Uterus (tissue), 4 donors: ENCODE results near the gene DCTN2. TPM values are rescaled to one million over a fixed set of nuclear protein-coding genes. Genes with fewer than 3 reads are reported as not detected.

Experiments used
- DNase-seq, 2 donors: peaks; one replicate each; pipeline ENCODE4 v3.0.0-alpha.2; 2019 to 2020
- H3K27ac ChIP-seq, 2 donors: fragments of 200-600 bp; sonication (generic); 1 replicate in 1 of 2; 2 replicates in 1 of 2; pipeline ENCODE4 v1.5.1; 2016 to 2018
- H3K27me3 ChIP-seq, 2 donors: fragments of 200-600 bp; sonication (generic); one replicate each; pipeline ENCODE4 v1.5.1; 2018 to 2019; ENCODE audit warnings: control low read depth in 1 of 2
- H3K36me3 ChIP-seq, 2 donors: fragments of 200-600 bp; sonication (generic); one replicate each; pipeline ENCODE4 v1.5.1; 2019; ENCODE audit warnings: control low read depth in 1 of 2
- H3K4me1 ChIP-seq, 2 donors: fragments of 200-600 bp; sonication (generic); one replicate each; pipeline ENCODE4 v1.5.1; 2018 to 2019; ENCODE audit warnings: control low read depth in 1 of 2
- H3K4me3 ChIP-seq, 2 donors: fragments of 200-600 bp; sonication (generic); 1 replicate in 1 of 2; 2 replicates in 1 of 2; pipeline ENCODE4 v1.5.1; 2018 to 2019; ENCODE audit warnings: mild to moderate bottlenecking in 1 of 2
- H3K9me3 ChIP-seq, 2 donors: fragments of 200-600 bp; sonication (generic); one replicate each; pipeline ENCODE4 v1.5.1; 2019; ENCODE audit warnings: control low read depth in 1 of 2
- CTCF ChIP-seq, 4 experiments: fragments of 200-600 bp in 2 of 4; fragments of 450-650 bp in 2 of 4; sonication (generic) in 2 of 4; IDR thresholded peaks; one replicate each; pipeline ENCODE4 v1.5.1; 2016 to 2019; ENCODE audit warnings: antibody characterized with exemption in 4 of 4, mild to moderate bottlenecking in 2 of 4, moderate library complexity in 1 of 4
- POLR2A ChIP-seq, 2 donors: fragments of 450-650 bp; IDR thresholded peaks; one replicate each; pipeline ENCODE4 v1.6.1; 2016; ENCODE audit warnings: antibody characterized with exemption in 2 of 2, mild to moderate bottlenecking in 1 of 2, moderate library complexity in 1 of 2
- intact Hi-C: fragments of 100-400 bp; cut with DNase I; formaldehyde crosslinking; loops from one replicate; pipeline ENCODE4 v1.15.1; 2023; ENCODE audit warnings: low total_unique reads
- total RNA-seq, 4 donors: library from RNA; depleted of rRNA in 3 of 4; stranded (reverse); fragments of >200 nt in 3 of 4; gene quantifications; one replicate each; pipeline versions ENCODE4 v1.1.0 to v1.2.4, GENCODE V29; 2014 to 2023
- donor health status: DM: yes; HTN: yes; CAD: no.

DCTN2 gene
- total RNA-seq, 4 donors from 2014 or later, result 117 to 175 (median 126) TPM

GRCh38 chr12:57585156-57585555, 38.2 kb upstream of the DCTN2 start:
- Histone ChIP-seq H3K9me3 (no peaks in the 10 kb centered on the region), H3K4me3 (no peak overlapping the region), H3K4me1 (no peaks in the 10 kb centered on the region), H3K27me3 (no peaks in the 10 kb centered on the region), H3K27ac (no peak overlapping the region), H3K36me3 (no peaks in the 10 kb centered on the region)
- DNase-seq, result no peak
- TF ChIP-seq POLR2A (IDR thresholded peaks at IDR 0.05), result no peak
- TF ChIP-seq CTCF (IDR thresholded peaks at IDR 0.05), result no peak
- intact Hi-C loops, result no loop called here

DNA sequence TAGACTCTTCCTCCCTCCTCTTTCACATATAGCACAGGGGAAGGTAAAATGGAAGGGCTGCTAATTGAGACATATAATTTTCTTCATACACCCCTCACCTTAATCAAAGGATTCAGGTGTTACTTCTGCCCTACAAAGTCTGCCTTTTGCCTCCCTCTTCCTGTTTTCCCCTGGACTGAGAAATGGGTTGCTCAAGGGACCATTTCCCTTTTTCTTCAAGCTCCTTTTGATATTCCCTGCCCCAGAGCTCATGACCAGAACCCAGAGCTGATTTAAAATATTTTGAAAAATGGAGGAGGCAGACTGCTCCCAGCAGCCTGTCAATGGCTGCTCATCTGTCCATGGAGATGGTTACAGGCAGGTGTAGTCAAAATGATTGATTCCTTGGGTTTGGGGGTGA, 37.7 kb upstream of the DCTN2 start:
- DNase-seq, result no peak

GRCh38 chr12:57584050-57584449, 37.1 kb upstream of the DCTN2 start:
- Histone ChIP-seq H3K36me3 (no peaks in the 10 kb centered on the region), H3K27me3 (no peaks in the 10 kb centered on the region), H3K4me1 (no peaks in the 10 kb centered on the region), H3K27ac (no peak overlapping the region), H3K4me3 (no peak overlapping the region), H3K9me3 (no peaks in the 10 kb centered on the region)
- intact Hi-C loops, result no loop called here
- no peak for DNase-seq
- TF ChIP-seq POLR2A (IDR thresholded peaks at IDR 0.05) (no peak), CTCF (IDR thresholded peaks at IDR 0.05) (no peak)

More for the DNA sequence above, 37.7 kb upstream of the DCTN2 start:
- intact Hi-C loops, result no loop called here
- Histone ChIP-seq H3K4me1 (no peaks in the 10 kb centered on the region), H3K27ac (no peak overlapping the region), H3K27me3 (no peaks in the 10 kb centered on the region), H3K4me3 (no peak overlapping the region), H3K36me3 (no peaks in the 10 kb centered on the region), H3K9me3 (no peaks in the 10 kb centered on the region)
- TF ChIP-seq POLR2A (IDR thresholded peaks at IDR 0.05), result no peak
- no peak for TF ChIP-seq CTCF (IDR thresholded peaks at IDR 0.05)

GRCh38 chr12:57583008-57583831, 36.2 kb upstream of the DCTN2 start:
- Histone ChIP-seq H3K27me3 (no peaks in the 10 kb centered on the region), H3K36me3 (no peaks in the 10 kb centered on the region), H3K9me3 (no peaks in the 10 kb centered on the region), H3K27ac (no peak overlapping the region), H3K4me3 (no peak overlapping the region), H3K4me1 (no peaks in the 10 kb centered on the region)
- peak; percentile 58 to 81 for DNase-seq
- intact Hi-C loops, result loop anchor here (2.0 kb wide), 1 partner anchor 38 kb away; no protein-coding TSS in a partner anchor
- TF ChIP-seq POLR2A (IDR thresholded peaks at IDR 0.05), result no peak
- peak; percentile 83 to 97 (median 90) for TF ChIP-seq CTCF (IDR thresholded peaks at IDR 0.05)

DNA sequence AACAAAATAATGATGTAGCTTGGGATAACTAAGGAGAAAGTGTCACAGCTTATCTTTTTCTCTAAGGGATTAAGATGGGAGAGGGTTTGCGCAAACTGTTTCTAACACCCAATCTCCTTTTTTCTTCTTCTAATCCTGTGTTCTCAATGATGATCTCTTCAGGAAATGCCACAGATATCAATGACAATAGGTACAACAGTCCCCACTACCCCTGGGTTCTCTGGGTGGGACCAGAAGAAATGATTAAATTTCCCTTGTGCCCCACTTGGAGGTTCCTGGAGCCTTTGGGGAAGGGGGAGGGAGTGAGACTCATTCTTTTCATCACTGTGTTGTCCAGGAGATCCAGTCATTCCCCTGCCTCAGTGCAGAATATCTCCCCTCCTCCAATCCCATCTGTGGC, 35.4 kb upstream of the DCTN2 start:
- Histone ChIP-seq H3K4me3 (no peak overlapping the region), H3K36me3 (no peaks in the 10 kb centered on the region), H3K4me1 (no peaks in the 10 kb centered on the region), H3K9me3 (no peaks in the 10 kb centered on the region), H3K27me3 (no peaks in the 10 kb centered on the region), H3K27ac (no peak overlapping the region)
- TF ChIP-seq CTCF (IDR thresholded peaks at IDR 0.05) (no peak), POLR2A (IDR thresholded peaks at IDR 0.05) (no peak)
- intact Hi-C loops, result loop anchor here (2.0 kb wide), 1 partner anchor 38 kb away; no protein-coding TSS in a partner anchor
- DNase-seq, result no peak
